Tibial artery (tissue), 4 donors: ENCODE measurements around the gene TMEM184C.

Experiments
- DNase-seq, 2 donors: peaks; one replicate each; pipeline ENCODE4 v3.0.0-alpha.2; 2019
- H3K27ac ChIP-seq, 2 donors: fragments of 200-600 bp; sonication (generic) in 1 of 2; 1 replicate in 1 of 2; 2 replicates in 1 of 2; pipeline ENCODE4 v1.5.1; 2018 to 2019; ENCODE audit warnings: mild to moderate bottlenecking in 1 of 2
- H3K27me3 ChIP-seq, 2 donors: fragments of 200-600 bp; sonication (generic) in 1 of 2; one replicate each; pipeline versions ENCODE4 v1.5.1 to v1.6.0; 2016 to 2019
- H3K36me3 ChIP-seq, 3 donors: fragments of 200-600 bp; sonication (generic) in 2 of 3; one replicate each; pipeline ENCODE4 v1.5.1; 2016 to 2019; ENCODE audit warnings: mild to moderate bottlenecking in 2 of 3
- H3K4me1 ChIP-seq, 4 donors: fragments of 200-600 bp; sonication (generic) in 2 of 4; 1 replicate in 3 of 4; 2 replicates in 1 of 4; pipeline ENCODE4 v1.5.1; 2016 to 2019
- H3K4me3 ChIP-seq, 2 donors: fragments of 200-600 bp; sonication (generic) in 1 of 2; 1 replicate in 1 of 2; 2 replicates in 1 of 2; pipeline ENCODE4 v1.5.1; 2018 to 2019; ENCODE audit warnings: mild to moderate bottlenecking in 2 of 2
- H3K9me3 ChIP-seq, 3 donors: fragments of 200-600 bp; sonication (generic) in 1 of 3; one replicate each; pipeline ENCODE4 v1.5.1; 2016 to 2019
- intact Hi-C: fragments of 100-400 bp; cut with DNase I; formaldehyde crosslinking; loops from one replicate; pipeline ENCODE4 v1.15.0; 2023; ENCODE audit warnings: low total_unique reads
- TF ChIP-seq, protein P1 (sequence below), 2 experiments: fragments of 200-600 bp in 1 of 2; fragments of 450-650 bp in 1 of 2; IDR thresholded peaks; one replicate each; pipeline ENCODE4 v1.5.1; 2017 to 2019; ENCODE audit warnings: antibody characterized with exemption in 2 of 2, mild to moderate bottlenecking in 1 of 2, moderate library complexity in 1 of 2

TMEM184C gene

DNA sequence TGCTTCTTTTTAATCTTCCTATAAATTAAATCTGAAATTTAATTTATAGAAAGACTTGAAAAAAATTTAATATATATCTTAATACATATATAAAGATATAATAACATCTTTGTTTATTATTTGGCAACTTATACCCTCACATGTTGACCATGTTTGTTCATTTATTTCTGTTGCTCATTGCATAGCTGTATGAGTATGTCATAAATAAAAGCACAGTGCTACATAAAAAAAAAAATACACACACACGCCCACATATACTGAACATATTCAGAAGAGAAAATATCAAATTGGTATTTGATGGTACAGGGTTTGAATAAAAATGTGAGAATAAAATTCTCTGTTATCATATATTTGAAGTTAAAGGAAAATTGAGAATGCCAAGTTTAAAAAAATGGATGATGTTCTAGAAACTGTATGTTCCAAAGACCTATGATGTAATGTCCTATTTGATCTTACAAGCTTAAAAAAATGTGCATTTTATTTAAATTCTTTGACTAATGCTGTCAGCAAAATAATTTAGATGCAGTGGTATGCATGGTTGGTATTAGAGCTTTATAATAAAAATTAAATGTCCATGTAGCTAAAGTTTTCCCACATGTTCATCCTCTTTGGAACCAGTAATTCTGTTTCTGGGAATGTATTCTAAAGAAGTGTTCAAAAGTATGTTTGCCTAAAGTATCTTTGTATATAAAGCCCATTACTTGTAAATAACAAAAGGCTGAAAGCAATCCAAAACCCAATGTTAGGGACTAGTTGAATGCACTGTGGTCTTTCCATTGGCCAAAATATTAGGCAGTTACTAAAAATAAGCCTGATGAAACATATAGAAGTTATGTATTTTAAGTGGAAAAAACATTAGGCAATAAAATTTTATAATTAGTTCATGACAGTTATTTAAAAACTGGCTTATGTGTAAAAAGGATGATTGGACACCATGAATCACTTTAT lies 12.9 kb downstream of the TMEM184C start:
- H3K27ac ChIP-seq: no peak overlapping the region

DNA sequence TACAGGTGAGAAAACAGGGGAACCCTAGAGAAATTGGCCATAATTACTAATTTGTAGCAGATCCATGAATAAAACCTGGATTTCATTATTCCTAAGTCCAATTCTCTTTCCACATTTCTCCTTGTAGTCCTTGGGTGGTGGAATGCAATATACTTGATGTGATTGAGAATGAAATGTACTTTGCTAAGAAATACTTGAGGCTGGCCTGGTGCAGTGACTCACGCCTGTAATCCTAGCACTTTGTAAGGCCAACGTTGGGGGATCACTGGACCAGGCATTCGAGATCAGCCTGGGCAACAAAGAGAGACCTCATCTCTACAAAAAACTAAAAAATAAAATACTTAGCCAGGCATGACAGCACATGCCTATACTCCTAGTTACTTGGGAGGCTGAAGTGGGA lies 15.9 kb downstream of the TMEM184C start:
- H3K4me3 ChIP-seq: no peak overlapping the region
- H3K4me1 ChIP-seq: peaks cover 0 to 4% (median 0%) of the 10 kb centered on the region in 4 donors
- DNase-seq: no peak
- peaks cover 66 to 72% (median 68%) of the 10 kb centered on the region in 3 donors for H3K36me3 ChIP-seq
- H3K27ac ChIP-seq: no peak overlapping the region
- H3K27me3 ChIP-seq: no peaks in the 10 kb centered on the region
- no peaks in the 10 kb centered on the region for H3K9me3 ChIP-seq
- intact Hi-C loops: no loop called here
- TF ChIP-seq, protein P1, sequence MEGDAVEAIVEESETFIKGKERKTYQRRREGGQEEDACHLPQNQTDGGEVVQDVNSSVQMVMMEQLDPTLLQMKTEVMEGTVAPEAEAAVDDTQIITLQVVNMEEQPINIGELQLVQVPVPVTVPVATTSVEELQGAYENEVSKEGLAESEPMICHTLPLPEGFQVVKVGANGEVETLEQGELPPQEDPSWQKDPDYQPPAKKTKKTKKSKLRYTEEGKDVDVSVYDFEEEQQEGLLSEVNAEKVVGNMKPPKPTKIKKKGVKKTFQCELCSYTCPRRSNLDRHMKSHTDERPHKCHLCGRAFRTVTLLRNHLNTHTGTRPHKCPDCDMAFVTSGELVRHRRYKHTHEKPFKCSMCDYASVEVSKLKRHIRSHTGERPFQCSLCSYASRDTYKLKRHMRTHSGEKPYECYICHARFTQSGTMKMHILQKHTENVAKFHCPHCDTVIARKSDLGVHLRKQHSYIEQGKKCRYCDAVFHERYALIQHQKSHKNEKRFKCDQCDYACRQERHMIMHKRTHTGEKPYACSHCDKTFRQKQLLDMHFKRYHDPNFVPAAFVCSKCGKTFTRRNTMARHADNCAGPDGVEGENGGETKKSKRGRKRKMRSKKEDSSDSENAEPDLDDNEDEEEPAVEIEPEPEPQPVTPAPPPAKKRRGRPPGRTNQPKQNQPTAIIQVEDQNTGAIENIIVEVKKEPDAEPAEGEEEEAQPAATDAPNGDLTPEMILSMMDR (IDR thresholded peaks at IDR 0.05): no peak

More for the DNA sequence above, 12.9 kb downstream of the TMEM184C start:
- TF ChIP-seq, protein P1 (IDR thresholded peaks at IDR 0.05): no peak
- no peak for DNase-seq
- peaks cover 64 to 81% (median 74%) of the 10 kb centered on the region in 3 donors for H3K36me3 ChIP-seq
- H3K27me3 ChIP-seq: no peaks in the 10 kb centered on the region
- peaks cover 0 to 4% (median 0%) of the 10 kb centered on the region in 4 donors for H3K4me1 ChIP-seq
- no peaks in the 10 kb centered on the region for H3K9me3 ChIP-seq
- intact Hi-C loops: loop anchor here (10.0 kb wide), 1 partner anchor 45 kb away; no protein-coding TSS in a partner anchor
- no peak overlapping the region for H3K4me3 ChIP-seq

DNA sequence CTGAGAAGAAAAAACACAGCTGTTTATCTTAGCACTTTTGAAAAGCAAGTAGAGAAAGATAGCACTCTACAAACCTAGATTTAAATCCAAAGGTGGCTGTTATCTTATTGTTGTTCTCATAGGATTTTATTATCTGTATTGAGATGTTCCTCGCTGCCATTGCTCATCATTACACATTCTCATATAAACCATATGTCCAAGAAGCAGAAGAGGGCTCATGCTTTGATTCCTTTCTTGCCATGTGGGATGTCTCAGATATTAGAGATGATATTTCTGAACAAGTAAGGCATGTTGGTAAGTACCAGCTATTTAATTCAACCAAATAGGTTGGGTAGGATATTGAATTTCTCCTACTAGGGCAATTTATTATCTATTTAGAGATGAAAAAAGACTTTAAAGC lies 16.4 kb downstream of the TMEM184C start:
- DNase-seq: no peak
- Histone ChIP-seq H3K4me1 (peaks cover 0 to 4% (median 0%) of the 10 kb centered on the region in 4 donors), H3K27me3 (no peaks in the 10 kb centered on the region), H3K27ac (no peak overlapping the region), H3K4me3 (no peak overlapping the region), H3K36me3 (peaks cover 63 to 67% (median 67%) of the 10 kb centered on the region in 3 donors), H3K9me3 (no peaks in the 10 kb centered on the region)
- intact Hi-C loops: no loop called here
- TF ChIP-seq, protein P1 (IDR thresholded peaks at IDR 0.05): no peak

DNA sequence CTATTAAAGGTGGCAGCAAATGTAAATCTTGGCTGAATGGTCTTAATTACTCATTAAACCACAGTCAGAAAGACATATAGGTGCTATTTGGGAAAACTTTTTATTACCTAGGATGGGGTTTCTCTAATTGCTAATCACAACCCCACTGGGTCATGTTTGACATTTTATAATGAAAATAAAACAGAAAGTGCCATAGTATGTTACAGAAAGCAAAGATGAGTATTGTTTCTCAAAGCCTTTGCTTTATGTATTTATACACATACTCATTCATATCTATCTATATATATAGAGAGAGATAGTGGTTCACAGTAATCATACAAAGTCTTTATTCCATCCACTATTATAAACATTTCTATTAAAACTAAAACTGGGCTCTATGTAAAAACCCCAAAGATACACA lies 18.2 kb downstream of the TMEM184C start:
- Histone ChIP-seq H3K27ac (no peak overlapping the region), H3K4me1 (peaks cover 0 to 3% (median 0%) of the 10 kb centered on the region in 4 donors), H3K27me3 (no peaks in the 10 kb centered on the region), H3K36me3 (peaks cover 56 to 65% (median 61%) of the 10 kb centered on the region in 3 donors), H3K4me3 (no peak overlapping the region), H3K9me3 (no peaks in the 10 kb centered on the region)
- DNase-seq: no peak
- intact Hi-C loops: no loop called here
- TF ChIP-seq, protein P1 (IDR thresholded peaks at IDR 0.05): no peak

DNA sequence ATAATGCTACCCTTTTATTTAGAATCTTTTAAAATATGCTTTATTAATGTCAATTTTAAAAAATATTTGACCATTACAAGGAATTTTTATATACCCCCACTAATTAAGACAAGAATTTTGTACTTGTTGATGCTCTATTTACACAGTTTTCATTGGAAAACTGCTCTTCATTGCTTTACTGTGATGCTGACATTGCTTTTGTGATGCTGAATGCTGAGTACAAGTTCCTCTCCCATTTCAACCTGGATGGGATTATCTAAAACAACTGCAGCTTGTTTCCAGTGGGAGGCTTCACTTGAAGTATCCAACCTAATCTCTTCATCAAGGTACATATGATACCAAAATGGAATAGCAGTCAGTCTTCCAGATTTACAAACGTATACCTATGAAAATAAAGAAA lies 21.2 kb downstream of the TMEM184C start:
- Histone ChIP-seq H3K27me3 (no peaks in the 10 kb centered on the region), H3K36me3 (peaks cover 45 to 59% (median 56%) of the 10 kb centered on the region in 3 donors), H3K27ac (no peak overlapping the region), H3K4me3 (no peak overlapping the region), H3K9me3 (no peaks in the 10 kb centered on the region), H3K4me1 (no peaks in the 10 kb centered on the region)
- no peak for DNase-seq
- TF ChIP-seq, protein P1 (IDR thresholded peaks at IDR 0.05): no peak
- intact Hi-C loops: no loop called here
